ENCODE measurements around the gene EHD4.

Gene EHD4

GRCh38 chr15:41866263-41866703, 106.1 kb downstream of the EHD4 start:
- TF ChIP-seq CTCF (IDR thresholded peaks at IDR 0.05): no peak
- H3K36me3 Mint-ChIP-seq (ENCODE audit: low read depth): no peaks in the 10 kb centered on the region
- H3K27me3 Mint-ChIP-seq (ENCODE audit: low read depth, poor library complexity): peaks cover 5% of the 10 kb centered on the region
- peaks cover 69% of the 10 kb centered on the region for H3K4me1 Mint-ChIP-seq
- no peak overlapping the region for H3K4me3 Mint-ChIP-seq
- no peak overlapping the region for H3K27ac Mint-ChIP-seq
- H3K9me3 Mint-ChIP-seq: no peaks in the 10 kb centered on the region
- DNase-seq: peak; percentile 65

- peaks cover 5% of the 10 kb centered on the region for H3K27me3 Mint-ChIP-seq (ENCODE audit: low read depth, poor library complexity)
- no peak for TF ChIP-seq CTCF (IDR thresholded peaks at IDR 0.05)
- H3K9me3 Mint-ChIP-seq: no peaks in the 10 kb centered on the region
- no peaks in the 10 kb centered on the region for H3K36me3 Mint-ChIP-seq (ENCODE audit: low read depth)
- H3K4me3 Mint-ChIP-seq: no peak overlapping the region
- no peak for DNase-seq
- H3K4me1 Mint-ChIP-seq: peaks cover 69% of the 10 kb centered on the region
- no peak overlapping the region for H3K27ac Mint-ChIP-seq
Observed at GRCh38 chr15:41865490-41866055, 106.8 kb downstream of the EHD4 start.

- Mint-ChIP-seq H3K4me1 (peaks cover 78% of the 10 kb centered on the region), H3K9me3 (no peaks in the 10 kb centered on the region), H3K27me3 (ENCODE audit: low read depth, poor library complexity) (peaks cover 7% of the 10 kb centered on the region), H3K27ac (peak overlapping the region; percentile 89), H3K36me3 (ENCODE audit: low read depth) (no peaks in the 10 kb centered on the region), H3K4me3 (no peak overlapping the region)
- DNase-seq: no peak
- no peak for TF ChIP-seq CTCF (IDR thresholded peaks at IDR 0.05)
Observed at GRCh38 chr15:41862515-41863116, 109.7 kb downstream of the EHD4 start.

- Mint-ChIP-seq H3K9me3 (no peaks in the 10 kb centered on the region), H3K27ac (no peak overlapping the region), H3K4me1 (peaks cover 74% of the 10 kb centered on the region), H3K4me3 (no peak overlapping the region), H3K36me3 (ENCODE audit: low read depth) (no peaks in the 10 kb centered on the region), H3K27me3 (ENCODE audit: low read depth, poor library complexity) (peaks cover 9% of the 10 kb centered on the region)
- DNase-seq: no peak
- no peak for TF ChIP-seq CTCF (IDR thresholded peaks at IDR 0.05)
Observed at GRCh38 chr15:41861736-41862356, 110.5 kb downstream of the EHD4 start.

- H3K27ac Mint-ChIP-seq: peak overlapping the region; percentile 13
- H3K4me1 Mint-ChIP-seq: peaks cover 77% of the 10 kb centered on the region
- peaks cover 9% of the 10 kb centered on the region for H3K27me3 Mint-ChIP-seq (ENCODE audit: low read depth, poor library complexity)
- no peaks in the 10 kb centered on the region for H3K9me3 Mint-ChIP-seq
- no peaks in the 10 kb centered on the region for H3K36me3 Mint-ChIP-seq (ENCODE audit: low read depth)
- TF ChIP-seq CTCF (IDR thresholded peaks at IDR 0.05): no peak
- no peak overlapping the region for H3K4me3 Mint-ChIP-seq
- peak; percentile 39 for DNase-seq
Observed at GRCh38 chr15:41860049-41860828, 112.1 kb downstream of the EHD4 start.
